GM21737 (cell line): Measurements from ENCODE around the gene CDH16.

Source experiments
- ATAC-seq: cut with Tn5 transposase; IDR thresholded peaks from one replicate; pipeline ENCODE4 v1.9.1; 2021; ENCODE audit warnings: mild to moderate bottlenecking, moderate library complexity; ENCODE audit not compliant: unreplicated experiment

The CDH16 gene

DNA sequence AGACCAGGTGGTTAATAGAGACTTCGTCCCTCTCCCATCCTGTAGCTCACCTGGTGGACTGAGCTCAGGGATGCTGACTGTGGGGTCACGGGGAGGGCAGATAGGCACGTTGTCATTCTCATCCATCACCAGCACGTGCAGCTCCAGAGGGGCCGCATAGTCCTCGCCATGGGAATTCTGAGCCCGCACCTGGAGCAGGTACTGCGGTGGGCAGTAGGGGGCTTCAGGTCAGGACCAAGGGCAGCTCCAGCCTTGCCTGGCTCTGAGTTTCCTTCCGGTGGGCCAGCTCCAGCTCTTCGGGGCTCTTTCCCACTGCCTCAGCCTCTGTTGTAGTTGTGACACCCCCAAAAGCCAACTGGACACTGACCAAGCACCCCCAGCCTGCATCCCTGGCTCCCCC, 5.6 kb downstream of the CDH16 start:
- no peak for ATAC-seq

DNA sequence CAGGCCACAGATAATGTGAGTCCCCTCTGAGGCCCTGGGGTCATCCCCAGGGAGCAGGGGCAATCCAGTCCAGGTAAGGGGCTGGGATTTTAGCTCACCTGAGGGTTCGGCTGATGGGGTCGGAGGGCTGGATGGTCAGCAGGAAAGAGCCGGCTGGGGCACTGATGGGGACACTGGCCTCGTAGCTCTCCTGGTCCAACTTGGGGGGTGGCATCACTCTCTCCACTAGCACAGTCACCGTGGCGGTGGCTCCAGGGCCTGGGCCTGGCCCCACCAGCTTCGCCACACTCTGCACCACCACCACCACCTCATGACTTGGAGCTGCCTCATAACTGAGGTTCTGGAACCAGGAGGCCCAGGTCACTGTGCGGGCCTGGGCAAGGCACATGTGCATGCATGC, 6.9 kb downstream of the CDH16 start:
- no peak for ATAC-seq

GRCh38 chr16:66911112-66911511, 7.6 kb downstream of the CDH16 start:
- ATAC-seq = no peak

- ATAC-seq = no peak
Measured at GRCh38 chr16:66910175-66910940, 8.3 kb downstream of the CDH16 start.

DNA sequence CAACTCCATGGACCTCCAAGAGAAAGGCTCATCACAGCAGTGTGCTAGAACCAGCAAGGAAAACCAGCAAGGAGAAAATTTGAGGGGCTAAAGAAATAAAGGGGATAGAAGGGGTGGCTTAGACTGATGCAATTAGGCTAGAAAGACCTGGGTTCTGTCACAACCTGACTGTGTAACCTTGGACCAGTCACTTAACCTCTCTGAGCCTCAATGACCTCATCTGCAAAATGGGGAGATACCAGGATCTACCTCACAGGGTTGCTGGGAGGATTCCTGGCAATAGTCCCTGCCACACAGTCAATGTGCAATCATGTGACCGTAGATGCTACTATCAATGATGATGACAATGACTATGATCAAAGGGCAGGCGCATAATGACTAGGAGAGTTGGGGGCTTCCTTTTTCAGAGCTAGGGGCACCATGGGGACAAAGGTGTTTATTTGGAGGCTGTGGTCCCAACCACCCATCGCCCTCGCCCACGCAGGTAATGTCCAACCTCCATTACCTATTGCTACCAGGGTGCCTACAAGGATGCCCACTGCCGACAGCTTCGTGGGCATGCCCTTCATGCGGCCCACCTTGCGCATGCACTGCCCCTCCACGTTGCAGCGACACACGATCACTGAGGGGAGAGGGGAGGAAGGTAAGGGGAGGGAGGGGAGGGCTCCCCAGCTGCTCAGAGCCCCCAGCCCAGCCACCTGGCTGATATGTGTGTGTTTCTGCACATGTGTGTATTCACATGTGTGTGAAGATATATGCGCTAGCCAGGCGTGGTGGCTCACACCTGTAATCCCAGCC, 9.7 kb downstream of the CDH16 start:
- no peak for ATAC-seq

- ATAC-seq = no peak
Measured at GRCh38 chr16:66908116-66908515, 10.6 kb downstream of the CDH16 start.

DNA sequence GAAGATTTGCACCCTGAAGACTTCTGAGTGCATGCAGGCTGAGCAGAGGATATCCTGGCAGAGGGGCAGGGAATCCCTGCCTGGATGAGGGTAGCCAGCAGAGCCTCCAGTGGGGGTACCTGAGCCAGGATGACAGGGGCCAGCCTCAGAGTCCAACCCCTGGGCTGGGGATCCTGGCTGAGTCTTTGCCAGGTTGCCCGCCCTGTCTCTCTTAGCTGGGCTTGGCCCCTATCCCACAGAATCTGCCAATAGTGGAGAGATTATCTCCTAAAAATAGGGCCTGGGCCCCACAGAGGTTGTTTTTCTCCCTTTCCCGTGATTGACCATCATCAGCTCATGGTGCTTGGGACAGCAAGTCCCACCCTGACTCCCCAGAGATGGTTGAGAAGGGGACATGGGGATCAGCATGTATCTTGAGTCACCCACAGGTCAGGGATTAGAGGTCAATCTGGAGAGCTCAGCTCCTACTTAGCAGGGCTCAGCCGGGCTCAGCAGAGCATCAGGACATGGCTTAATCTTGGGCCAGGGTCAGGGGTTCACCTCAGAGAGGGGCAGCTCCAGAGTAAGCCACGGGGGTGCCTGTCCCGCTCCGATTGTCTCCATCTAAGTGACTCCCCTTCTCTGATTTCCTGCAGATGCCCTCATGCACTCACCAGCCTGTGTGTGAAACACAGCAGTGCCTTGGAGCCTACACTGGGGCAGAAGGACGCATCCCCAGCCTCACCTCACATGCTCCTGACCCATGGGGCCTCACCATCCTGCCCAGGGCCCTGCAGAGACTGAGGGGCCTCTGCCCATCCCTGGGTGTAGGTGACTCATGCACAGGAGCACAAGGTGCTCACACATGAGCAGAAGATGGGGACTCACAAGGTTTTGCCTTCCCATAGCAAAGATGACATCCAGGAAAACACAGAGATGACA, 11.5 kb downstream of the CDH16 start:
- no peak for ATAC-seq

DNA sequence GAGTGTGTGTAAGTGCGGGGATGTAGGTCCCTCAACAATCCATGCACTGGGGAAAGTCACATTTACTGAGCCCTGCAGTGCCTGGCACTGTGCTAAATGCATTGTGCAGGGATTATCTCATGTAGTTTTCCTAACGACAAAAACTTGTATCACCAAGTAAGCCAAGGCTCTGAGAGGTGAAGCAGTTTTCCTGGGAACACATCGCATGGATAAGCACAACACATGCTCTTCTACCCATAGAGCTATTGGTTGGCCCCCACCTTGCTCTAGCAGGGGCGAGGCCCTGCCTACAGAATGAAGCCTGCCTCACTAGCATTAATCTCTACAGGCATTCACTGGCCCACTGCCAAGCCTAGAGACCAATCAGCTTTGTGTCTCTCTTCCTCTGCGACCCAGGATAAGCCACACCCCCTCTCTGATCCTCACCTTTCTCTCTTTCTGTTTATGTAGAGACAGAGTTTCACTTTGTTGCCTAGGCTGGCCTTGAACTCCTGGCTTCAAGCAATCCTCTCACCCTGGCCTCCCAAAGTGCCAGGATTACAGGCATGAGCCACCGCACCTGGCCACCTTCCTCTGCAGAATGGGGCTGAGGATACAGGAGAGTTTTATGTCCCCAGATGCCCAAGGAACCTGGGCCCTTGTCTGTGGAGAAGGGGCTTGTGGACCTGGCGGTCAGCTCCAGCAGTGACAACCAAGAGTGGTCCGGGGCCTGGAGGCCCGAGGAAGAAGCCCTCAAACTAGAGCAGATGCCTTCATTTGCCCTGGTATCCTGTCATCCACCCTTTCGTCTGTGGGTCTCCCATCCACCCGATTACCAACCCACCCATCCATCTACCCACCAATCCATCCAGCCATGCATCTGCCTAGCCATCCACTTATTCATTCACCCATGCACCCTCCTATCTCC, 12.8 kb downstream of the CDH16 start:
- ATAC-seq = no peak

- ATAC-seq = no peak
Measured at GRCh38 chr16:66904846-66905632, 13.6 kb downstream of the CDH16 start.

DNA sequence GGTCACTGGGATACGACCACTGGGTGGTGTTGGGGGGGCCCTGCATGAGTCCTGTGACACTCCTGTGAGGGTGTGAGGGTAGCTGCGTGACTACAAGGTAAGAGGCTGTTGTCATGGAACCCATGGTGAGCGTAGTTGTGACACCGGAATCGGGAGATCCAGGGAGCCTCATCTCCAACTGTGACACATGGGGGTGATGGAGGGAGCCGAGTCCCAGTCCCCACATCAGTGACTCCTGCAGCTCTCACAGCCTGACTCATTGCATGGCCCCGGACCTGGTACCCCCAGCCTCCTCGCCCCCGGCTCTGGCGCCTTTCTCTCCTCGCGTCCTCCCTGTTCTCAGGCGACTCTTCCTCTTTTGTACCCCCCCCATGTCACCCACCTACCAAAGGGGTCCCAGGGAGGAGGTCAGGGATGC, 14.2 kb downstream of the CDH16 start:
- ATAC-seq = no peak

- no peak for ATAC-seq
Measured at GRCh38 chr16:66903544-66904427, 14.9 kb downstream of the CDH16 start.

DNA sequence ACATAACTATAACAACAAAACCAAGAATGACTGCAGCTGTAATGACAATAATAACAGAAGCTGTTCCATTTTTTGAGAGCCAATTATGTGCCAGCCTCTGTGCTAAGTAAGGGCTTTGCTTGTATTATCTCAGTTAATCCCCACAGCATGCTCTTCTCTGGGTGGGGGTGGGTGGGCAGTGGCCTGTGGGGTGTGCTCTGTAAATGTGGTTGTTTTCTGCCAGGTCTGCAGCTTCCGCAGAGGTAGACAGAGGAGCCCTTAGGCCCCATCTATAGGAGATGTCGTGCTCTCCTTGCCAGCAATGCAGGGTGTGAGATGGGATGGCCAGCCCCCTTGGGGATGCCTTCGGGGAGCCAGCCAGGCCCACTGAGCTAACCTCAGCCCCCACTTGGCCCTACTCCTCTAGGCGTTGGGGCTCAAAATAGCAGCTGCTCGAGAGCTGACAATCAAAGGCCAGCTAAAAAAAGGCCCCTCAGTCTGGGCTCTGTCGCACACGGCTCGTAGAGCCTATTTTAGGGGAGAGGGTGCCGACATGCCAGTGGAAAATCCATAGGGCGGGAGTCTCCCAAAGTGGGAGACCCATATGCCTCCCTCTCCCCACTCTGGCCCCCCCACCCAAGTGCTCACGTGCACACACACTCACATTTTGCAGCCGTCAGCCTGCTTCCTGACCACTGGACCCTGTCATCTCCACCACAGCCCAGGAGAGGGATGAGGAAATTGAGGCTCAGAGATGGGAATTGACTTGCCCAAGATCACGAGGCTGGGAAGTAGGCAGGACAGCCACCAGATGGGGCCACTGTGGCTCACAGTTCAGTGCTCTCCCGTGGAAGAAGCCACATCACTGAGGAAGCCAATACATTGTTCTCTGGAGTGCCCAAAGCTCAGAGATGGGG, 15.8 kb downstream of the CDH16 start:
- no peak for ATAC-seq

DNA sequence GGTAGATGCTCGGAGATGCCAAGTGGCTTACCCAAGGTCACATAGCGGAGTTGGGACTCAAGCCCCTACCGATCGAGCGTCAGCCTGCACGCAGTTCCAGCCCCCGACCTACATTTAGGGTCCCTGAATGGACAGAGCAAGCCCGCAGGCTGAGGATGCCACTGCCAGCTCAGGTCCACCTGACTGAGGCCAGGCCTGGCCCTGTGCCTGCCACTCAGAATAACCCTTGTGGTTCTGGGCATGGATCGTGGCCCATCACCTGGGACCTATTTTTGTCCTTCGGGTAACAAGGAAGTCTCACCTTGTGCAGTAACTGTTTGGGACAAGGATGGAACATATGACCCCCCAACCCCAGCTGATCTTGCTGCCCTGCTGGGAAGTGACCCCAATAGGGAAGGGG, 17.1 kb downstream of the CDH16 start:
- ATAC-seq = no peak

GRCh38 chr16:66900721-66901441, 17.8 kb downstream of the CDH16 start:
- ATAC-seq = no peak

GRCh38 chr16:66899945-66900710, 18.6 kb downstream of the CDH16 start:
- no peak for ATAC-seq

- no peak for ATAC-seq
Measured at GRCh38 chr16:66899310-66899944, 19.3 kb downstream of the CDH16 start.
